Measurements from ENCODE around the gene KPNB1. TPM values are rescaled to one million over a fixed set of nuclear protein-coding genes. Genes with fewer than 3 reads are reported as not detected.

Gene KPNB1
- polyA plus RNA-seq, 3 donors, result 5.8 to 83.3 (median 13.2) TPM

DNA sequence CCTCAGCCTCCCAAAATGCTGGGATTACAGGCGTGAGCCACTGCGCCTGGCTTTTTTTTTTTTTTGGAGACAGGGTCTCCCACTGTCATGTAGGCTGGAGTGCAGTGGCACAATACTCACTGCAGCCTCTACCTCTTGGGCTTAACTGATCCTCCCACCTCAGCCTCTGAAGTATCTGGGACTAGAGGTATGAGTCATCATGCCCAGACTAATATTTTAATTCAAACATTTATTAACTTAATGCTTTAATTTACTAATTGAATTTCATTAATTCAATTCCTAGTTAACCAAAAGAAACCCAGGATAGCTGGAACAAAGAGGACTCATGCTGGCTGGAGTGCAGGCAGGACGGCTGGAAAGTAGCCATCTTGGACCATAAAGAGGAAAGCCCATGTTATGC lies 14.0 kb upstream of the KPNB1 start:
- Mint-ChIP-seq H3K4me3 (no peak overlapping the region), H3K27me3 (ENCODE audit: low read depth in 3 of 3) (peaks cover 0 to 3% (median 0%) of the 10 kb centered on the region in 3 donors), H3K9me3 (peaks cover 0 to 1% (median 0%) of the 10 kb centered on the region in 7 donors), H3K36me3 (peaks cover 37 to 55% of the 10 kb centered on the region in 2 donors), H3K27ac (no peak overlapping the region), H3K4me1 (peaks cover 5% of the 10 kb centered on the region)
- TF ChIP-seq, protein P1, sequence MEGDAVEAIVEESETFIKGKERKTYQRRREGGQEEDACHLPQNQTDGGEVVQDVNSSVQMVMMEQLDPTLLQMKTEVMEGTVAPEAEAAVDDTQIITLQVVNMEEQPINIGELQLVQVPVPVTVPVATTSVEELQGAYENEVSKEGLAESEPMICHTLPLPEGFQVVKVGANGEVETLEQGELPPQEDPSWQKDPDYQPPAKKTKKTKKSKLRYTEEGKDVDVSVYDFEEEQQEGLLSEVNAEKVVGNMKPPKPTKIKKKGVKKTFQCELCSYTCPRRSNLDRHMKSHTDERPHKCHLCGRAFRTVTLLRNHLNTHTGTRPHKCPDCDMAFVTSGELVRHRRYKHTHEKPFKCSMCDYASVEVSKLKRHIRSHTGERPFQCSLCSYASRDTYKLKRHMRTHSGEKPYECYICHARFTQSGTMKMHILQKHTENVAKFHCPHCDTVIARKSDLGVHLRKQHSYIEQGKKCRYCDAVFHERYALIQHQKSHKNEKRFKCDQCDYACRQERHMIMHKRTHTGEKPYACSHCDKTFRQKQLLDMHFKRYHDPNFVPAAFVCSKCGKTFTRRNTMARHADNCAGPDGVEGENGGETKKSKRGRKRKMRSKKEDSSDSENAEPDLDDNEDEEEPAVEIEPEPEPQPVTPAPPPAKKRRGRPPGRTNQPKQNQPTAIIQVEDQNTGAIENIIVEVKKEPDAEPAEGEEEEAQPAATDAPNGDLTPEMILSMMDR (IDR thresholded peaks at IDR 0.05), result no peak
- intact Hi-C loops (cut with micrococcal nuclease), result no loop called here
- Histone ChIP-seq H3K4me1 (ENCODE audit: control insufficient read depth in 1 of 2, insufficient read depth in 2 of 2, low read length in 2 of 2) (no peaks in the 10 kb centered on the region), H2AFZ (ENCODE audit: insufficient read depth, low read depth, low read length, poor library complexity, severe bottlenecking) (no peak overlapping the region), H3K9ac (ENCODE audit: insufficient read depth, low read length, poor library complexity, severe bottlenecking) (no peak overlapping the region), H3K79me2 (ENCODE audit: insufficient read depth, low read length) (no peaks in the 10 kb centered on the region), H3K27ac (ENCODE audit: low read depth in 1 of 2, low read length in 2 of 2) (no peak overlapping the region), H3K4me2 (replicated peaks; ENCODE audit: extremely low read depth, low read length, poor library complexity, severe bottlenecking) (no peak overlapping the region), H4K20me1 (ENCODE audit: insufficient read depth, low read length) (no peaks in the 10 kb centered on the region), H3K9me3 (replicated peaks in 1 of 2; ENCODE audit: control insufficient read depth in 1 of 2, insufficient read depth in 1 of 2, low read length in 2 of 2) (no peaks in the 10 kb centered on the region), H3K36me3 (replicated peaks in 1 of 2; ENCODE audit: control insufficient read depth in 1 of 2, insufficient read depth in 2 of 2, low read length in 2 of 2) (peaks cover 9 to 40% of the 10 kb centered on the region in 2 donors), H3K4me3 (replicated peaks in 1 of 3; ENCODE audit: low read depth in 2 of 3, low read length in 3 of 3) (no peak overlapping the region), H3K27me3 (ENCODE audit: control insufficient read depth in 2 of 2, insufficient read depth in 2 of 2, low read length in 2 of 2) (no peaks in the 10 kb centered on the region)
- no peak for DNase-seq
- WGBS (ENCODE audit: insufficient coverage), result 100% methylated on average over 1 of the region's 3 CpGs

DNA sequence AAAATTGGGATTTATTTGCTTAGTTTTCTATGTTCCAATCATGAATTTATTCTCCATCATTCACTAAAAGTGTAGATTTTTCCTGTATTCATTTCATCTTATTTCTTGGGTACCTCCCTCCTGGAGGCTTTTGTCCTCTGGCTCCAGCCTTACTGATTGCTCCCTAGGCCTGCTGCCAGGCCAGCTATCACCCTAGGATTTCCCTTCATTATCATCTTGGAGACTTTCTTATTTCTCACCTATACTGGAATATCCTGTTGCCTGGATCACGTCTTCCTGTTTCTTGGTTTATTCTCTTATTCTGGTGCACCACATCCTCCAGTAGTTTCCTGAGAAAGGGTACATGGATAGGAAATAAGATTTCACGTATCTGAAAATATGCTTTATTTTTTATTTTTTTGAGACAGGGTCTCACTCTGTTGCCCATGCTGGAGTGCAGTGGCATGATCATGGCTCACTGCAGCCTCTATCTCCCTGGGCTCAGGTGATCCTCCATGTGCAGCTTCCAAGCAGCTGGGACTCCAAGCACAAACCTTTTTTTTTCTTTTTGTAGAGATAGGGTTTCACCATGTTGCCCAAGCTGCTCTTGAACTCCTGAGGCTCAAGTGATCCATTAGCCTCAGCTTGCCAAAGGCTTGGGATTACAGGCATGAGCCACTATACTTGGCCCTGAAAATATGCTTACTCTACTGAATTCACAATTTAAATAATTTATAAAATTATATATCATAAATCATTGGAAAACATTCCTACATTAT lies 13.3 kb upstream of the KPNB1 start:
- no CpG with 5 or more reads among the region's 2 CpGs for WGBS (ENCODE audit: insufficient coverage)
- H3K27ac Mint-ChIP-seq, result no peak overlapping the region
- peaks cover 5% of the 10 kb centered on the region for H3K4me1 Mint-ChIP-seq
- Histone ChIP-seq H4K20me1 (ENCODE audit: insufficient read depth, low read length) (no peaks in the 10 kb centered on the region), H3K4me1 (ENCODE audit: control insufficient read depth in 1 of 2, insufficient read depth in 2 of 2, low read length in 2 of 2) (no peaks in the 10 kb centered on the region), H3K27ac (ENCODE audit: low read depth in 1 of 2, low read length in 2 of 2) (no peak overlapping the region), H3K36me3 (replicated peaks in 1 of 2; ENCODE audit: control insufficient read depth in 1 of 2, insufficient read depth in 2 of 2, low read length in 2 of 2) (peaks cover 8 to 37% of the 10 kb centered on the region in 2 donors), H3K4me3 (replicated peaks in 1 of 3; ENCODE audit: low read depth in 2 of 3, low read length in 3 of 3) (no peak overlapping the region), H3K4me2 (replicated peaks; ENCODE audit: extremely low read depth, low read length, poor library complexity, severe bottlenecking) (no peak overlapping the region), H3K9me3 (replicated peaks in 1 of 2; ENCODE audit: control insufficient read depth in 1 of 2, insufficient read depth in 1 of 2, low read length in 2 of 2) (no peaks in the 10 kb centered on the region), H2AFZ (ENCODE audit: insufficient read depth, low read depth, low read length, poor library complexity, severe bottlenecking) (no peak overlapping the region), H3K79me2 (ENCODE audit: insufficient read depth, low read length) (no peaks in the 10 kb centered on the region), H3K27me3 (ENCODE audit: control insufficient read depth in 2 of 2, insufficient read depth in 2 of 2, low read length in 2 of 2) (no peaks in the 10 kb centered on the region), H3K9ac (ENCODE audit: insufficient read depth, low read length, poor library complexity, severe bottlenecking) (no peak overlapping the region)
- TF ChIP-seq, protein P1 (IDR thresholded peaks at IDR 0.05), result no peak
- peaks cover 33 to 49% of the 10 kb centered on the region in 2 donors for H3K36me3 Mint-ChIP-seq
- H3K9me3 Mint-ChIP-seq, result peaks cover 0 to 1% (median 0%) of the 10 kb centered on the region in 7 donors
- peaks cover 0 to 3% (median 0%) of the 10 kb centered on the region in 3 donors for H3K27me3 Mint-ChIP-seq (ENCODE audit: low read depth in 3 of 3)
- no peak overlapping the region for H3K4me3 Mint-ChIP-seq
- no peak for DNase-seq
- intact Hi-C loops (cut with micrococcal nuclease), result no loop called here

Measured in CD14-positive monocyte (primary cell).